Measurements from ENCODE around the gene BAZ1B. TPM values are rescaled to one million over a fixed set of nuclear protein-coding genes. Genes with fewer than 3 reads are reported as not detected.
"Not testable (repeated sequence)": the region's sequence is repeated elsewhere in the genome, so short reads cannot be mapped to it uniquely, and the experiment has no call there.

Gene BAZ1B
- total RNA-seq, 1 donor from 2014 or later, result 55.7 TPM

GRCh38 chr7:73433924-73434700 lies 88.0 kb downstream of the BAZ1B start:
- intact Hi-C loops (cut with DNase I), result no loop called here
- no peaks in the 10 kb centered on the region for H3K4me1 ChIP-seq
- ATAC-seq, result peak; percentile 1
- no peak for DNase-seq
- no peak overlapping the region for H3K27ac ChIP-seq
- H3K27me3 ChIP-seq, result peaks cover 5% of the 10 kb centered on the region
- TF ChIP-seq CTCF (IDR thresholded peaks at IDR 0.05), result no peak
- peaks cover 4% of the 10 kb centered on the region for H3K36me3 ChIP-seq
- no peaks in the 10 kb centered on the region for H3K9me3 ChIP-seq
- H3K4me3 ChIP-seq, result peak overlapping the region; percentile 38

- H3K4me1 ChIP-seq, result no peaks in the 10 kb centered on the region
- no peaks in the 10 kb centered on the region for H3K36me3 ChIP-seq
- ATAC-seq (no peak), DNase-seq (no peak)
- no peak overlapping the region for H3K27ac ChIP-seq
- peaks cover 5% of the 10 kb centered on the region for H3K27me3 ChIP-seq
- no peaks in the 10 kb centered on the region for H3K9me3 ChIP-seq
- intact Hi-C loops (cut with DNase I), result no loop called here
- H3K4me3 ChIP-seq, result no peak overlapping the region
- TF ChIP-seq CTCF (IDR thresholded peaks at IDR 0.05), result no peak
Measured at GRCh38 chr7:73432676-73433075, 89.4 kb downstream of the BAZ1B start.

GRCh38 chr7:73431041-73431835 lies 90.9 kb downstream of the BAZ1B start:
- DNase-seq, result no peak
- TF ChIP-seq CTCF (IDR thresholded peaks at IDR 0.05), result no peak
- no peak overlapping the region for H3K27ac ChIP-seq
- no peak overlapping the region for H3K4me3 ChIP-seq
- intact Hi-C loops (cut with DNase I), result no loop called here
- H3K4me1 ChIP-seq, result no peaks in the 10 kb centered on the region
- peaks cover 5% of the 10 kb centered on the region for H3K27me3 ChIP-seq
- H3K9me3 ChIP-seq, result no peaks in the 10 kb centered on the region
- no peak for ATAC-seq
- H3K36me3 ChIP-seq, result no peaks in the 10 kb centered on the region

GRCh38 chr7:73430540-73430939 lies 91.6 kb downstream of the BAZ1B start:
- H3K27me3 ChIP-seq; ATAC-seq; H3K36me3 ChIP-seq; H3K27ac ChIP-seq; intact Hi-C loops (cut with DNase I); H3K9me3 ChIP-seq; H3K4me1 ChIP-seq; H3K4me3 ChIP-seq; DNase-seq: not testable (repeated sequence)

GRCh38 chr7:73429622-73430505 lies 92.2 kb downstream of the BAZ1B start:
- no peak for DNase-seq
- Histone ChIP-seq H3K36me3 (no peaks in the 10 kb centered on the region), H3K27ac (no peak overlapping the region), H3K27me3 (peaks cover 5% of the 10 kb centered on the region), H3K9me3 (no peaks in the 10 kb centered on the region), H3K4me3 (no peak overlapping the region), H3K4me1 (no peaks in the 10 kb centered on the region)
- TF ChIP-seq CTCF (IDR thresholded peaks at IDR 0.05), result no peak
- intact Hi-C loops (cut with DNase I), result no loop called here
- no peak for ATAC-seq
